OCI-LY7 (cell line): ENCODE measurements around the gene QRFP. TPM values are rescaled to one million over a fixed set of nuclear protein-coding genes. Genes with fewer than 3 reads are reported as not detected.

Source experiments
- BruUV-seq: library from RNA; stranded (reverse); fragments of 400-500 nt; replicated peaks from 2 replicates; lab custom pipeline; 2021; lab: Mats Ljungman, UMichigan
- CTCF ChIA-PET: fragments of 300-600 bp; sonication (Branson Sonifier 250); formaldehyde crosslinking; loops from one replicate; lab custom pipeline; 2022; ENCODE audit warnings: antibody characterized with exemption; ENCODE audit not compliant: unreplicated experiment; lab: Charles Lee
- POLR2A ChIA-PET: fragments of 300-600 bp; sonication (Branson Sonifier 250); formaldehyde crosslinking; loops from one replicate; lab custom pipeline; 2022; ENCODE audit warnings: antibody characterized with exemption; lab: Charles Lee
- DNase-seq: peaks from one replicate; pipeline ENCODE4 v3.0.0-alpha.2; 2015; ENCODE audit warnings: low spot score
- H2AFZ ChIP-seq: fragments of 200-600 bp; sonication (generic), shearing (Covaris generic); 2 replicates; pipeline ENCODE4 v1.6.1; 2014; ENCODE audit warnings: mild to moderate bottlenecking, antibody characterized with exemption, low read length, moderate library complexity
- H3K27ac ChIP-seq: fragments of 200-600 bp; sonication (generic); 2 replicates; pipeline ENCODE4 v1.5.1; 2014; ENCODE audit warnings: mixed run types, low read depth, mild to moderate bottlenecking, moderate library complexity, low read length, inconsistent platforms; ENCODE audit not compliant: poor library complexity, severe bottlenecking
- H3K36me3 ChIP-seq: fragments of 200-600 bp; sonication (generic); 2 replicates; pipeline ENCODE4 v1.6.1; 2014; ENCODE audit warnings: mild to moderate bottlenecking, antibody characterized with exemption, low read length, moderate library complexity, mixed read lengths; ENCODE audit not compliant: insufficient read depth
- H3K4me1 ChIP-seq: fragments of 200-600 bp; sonication (generic); 2 replicates; pipeline ENCODE4 v1.5.1; 2014; ENCODE audit warnings: mild to moderate bottlenecking, low read length; ENCODE audit not compliant: insufficient read depth, poor library complexity, severe bottlenecking
- H3K4me2 ChIP-seq: fragments of 200-600 bp; sonication (generic); 2 replicates; pipeline ENCODE4 v1.6.1; 2014; ENCODE audit warnings: mild to moderate bottlenecking, low read length
- H3K4me3 ChIP-seq: fragments of 200-600 bp; sonication (generic); 2 replicates; pipeline ENCODE4 v1.5.1; 2014; ENCODE audit warnings: mild to moderate bottlenecking, low read depth, low read length; ENCODE audit not compliant: poor library complexity, severe bottlenecking
- H3K79me2 ChIP-seq: fragments of 200-600 bp; sonication (generic); 2 replicates; pipeline ENCODE4 v1.6.1; 2016; ENCODE audit warnings: low read depth, mild to moderate bottlenecking, low read length, moderate library complexity, mixed read lengths; ENCODE audit not compliant: insufficient read depth
- H3K9me2 ChIP-seq: fragments of 200-600 bp; sonication (generic); 2 replicates; pipeline ENCODE4 v1.6.1; 2016; ENCODE audit warnings: mild to moderate bottlenecking, low read length, mixed read lengths; ENCODE audit not compliant: insufficient read depth
- H3K9me3 ChIP-seq: fragments of 200-600 bp; sonication (generic); 2 replicates; pipeline ENCODE4 v1.6.1; 2014; ENCODE audit warnings: mild to moderate bottlenecking, mixed run types, low read length, mixed read lengths
- H4K20me1 ChIP-seq: fragments of 200-600 bp; sonication (generic); 2 replicates; pipeline ENCODE4 v1.6.1; 2014; ENCODE audit warnings: mild to moderate bottlenecking, antibody characterized with exemption, low read length, moderate library complexity, mixed read lengths; ENCODE audit not compliant: insufficient read depth
- EZH2phosphoT487 ChIP-seq: fragments of 200-600 bp; sonication (generic); IDR thresholded peaks from 2 replicates; pipeline ENCODE4 v1.6.1; 2018; ENCODE audit warnings: low read depth, borderline replicate concordance, mild to moderate bottlenecking, mixed run types, antibody characterized with exemption, low read length, moderate library complexity, mixed read lengths
- intact Hi-C: fragments of 100-400 bp; cut with micrococcal nuclease; formaldehyde crosslinking; loops from one replicate; pipeline ENCODE4 v1.10.0; 2022; ENCODE audit not compliant: unreplicated experiment
- total RNA-seq, 2 experiments: library from RNA; depleted of rRNA in 1 of 2; stranded (reverse); fragments of >200 nt in 1 of 2; shearing (Covaris generic) in 1 of 2; gene quantifications; 2 replicates each; pipeline ENCODE4 v1.2.3, GENCODE V29; 2014 to 2022
- TF ChIP-seq, protein P1 (sequence below): fragments of 200-600 bp; sonication (generic); conservative IDR thresholded peaks from 2 replicates; pipeline ENCODE4 v1.5.1; 2014; ENCODE audit warnings: mild to moderate bottlenecking, antibody characterized with exemption, low read length, moderate library complexity, mixed read lengths

QRFP gene
- total RNA-seq, 2 experiments from 2014 or later = not detected

DNA sequence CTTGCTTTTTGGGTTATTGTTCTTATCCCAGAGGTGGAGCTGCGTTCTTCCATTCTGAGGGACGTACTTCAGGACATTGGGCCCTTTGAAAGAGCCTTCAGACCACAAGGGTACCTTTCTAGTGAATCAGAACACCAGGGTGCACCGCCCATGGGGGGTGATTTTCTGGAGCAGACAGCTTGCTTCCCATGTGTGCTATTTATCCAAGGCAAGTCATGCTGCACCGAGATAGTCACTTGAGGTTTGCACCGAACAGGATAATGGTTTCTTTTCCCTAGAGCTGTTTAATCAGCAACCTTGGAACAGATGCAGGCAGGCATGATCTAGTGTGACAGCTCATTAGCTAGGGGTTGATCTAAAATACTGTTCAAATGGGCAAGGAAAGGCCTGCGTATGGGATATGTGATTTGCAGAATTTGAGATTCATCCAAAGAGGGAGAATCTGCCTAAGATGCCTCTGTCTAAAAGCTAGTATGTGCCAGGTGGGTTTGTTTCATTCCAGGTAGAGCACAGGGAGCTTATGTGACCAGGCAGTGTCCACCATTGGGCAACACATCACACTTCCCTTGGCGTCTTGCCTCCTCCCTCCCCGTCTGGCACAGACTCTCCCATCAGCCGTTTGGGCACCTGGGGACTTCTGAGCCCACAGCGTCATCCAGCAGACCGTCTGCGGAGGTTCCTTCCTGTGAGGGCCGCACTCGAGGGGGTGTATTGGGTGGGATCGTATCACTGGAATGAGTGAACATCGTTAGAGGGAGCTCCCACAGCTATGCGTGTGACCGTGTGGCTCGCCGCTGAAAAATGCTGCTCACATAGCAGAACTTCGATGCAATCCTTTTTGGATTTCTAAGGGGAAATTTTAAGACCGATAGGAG lies 38.5 kb downstream of the QRFP start:
- no peak overlapping the region for H3K4me2 ChIP-seq
- H2AFZ ChIP-seq = no peak overlapping the region
- POLR2A ChIA-PET = interaction anchor here (0.6 kb wide), 1 partner anchor 19 kb away, joined by 6 read pairs; no protein-coding TSS in a partner anchor
- no TSS peak for BruUV-seq
- no peaks in the 10 kb centered on the region for H3K79me2 ChIP-seq
- no peak overlapping the region for H3K4me3 ChIP-seq
- no peaks in the 10 kb centered on the region for H3K36me3 ChIP-seq
- H3K27ac ChIP-seq = no peak overlapping the region
- H3K9me2 ChIP-seq = no peaks in the 10 kb centered on the region
- CTCF ChIA-PET = no interaction called here
- H3K9me3 ChIP-seq = no peaks in the 10 kb centered on the region
- TF ChIP-seq EZH2phosphoT487 = no peak
- TF ChIP-seq, protein P1, sequence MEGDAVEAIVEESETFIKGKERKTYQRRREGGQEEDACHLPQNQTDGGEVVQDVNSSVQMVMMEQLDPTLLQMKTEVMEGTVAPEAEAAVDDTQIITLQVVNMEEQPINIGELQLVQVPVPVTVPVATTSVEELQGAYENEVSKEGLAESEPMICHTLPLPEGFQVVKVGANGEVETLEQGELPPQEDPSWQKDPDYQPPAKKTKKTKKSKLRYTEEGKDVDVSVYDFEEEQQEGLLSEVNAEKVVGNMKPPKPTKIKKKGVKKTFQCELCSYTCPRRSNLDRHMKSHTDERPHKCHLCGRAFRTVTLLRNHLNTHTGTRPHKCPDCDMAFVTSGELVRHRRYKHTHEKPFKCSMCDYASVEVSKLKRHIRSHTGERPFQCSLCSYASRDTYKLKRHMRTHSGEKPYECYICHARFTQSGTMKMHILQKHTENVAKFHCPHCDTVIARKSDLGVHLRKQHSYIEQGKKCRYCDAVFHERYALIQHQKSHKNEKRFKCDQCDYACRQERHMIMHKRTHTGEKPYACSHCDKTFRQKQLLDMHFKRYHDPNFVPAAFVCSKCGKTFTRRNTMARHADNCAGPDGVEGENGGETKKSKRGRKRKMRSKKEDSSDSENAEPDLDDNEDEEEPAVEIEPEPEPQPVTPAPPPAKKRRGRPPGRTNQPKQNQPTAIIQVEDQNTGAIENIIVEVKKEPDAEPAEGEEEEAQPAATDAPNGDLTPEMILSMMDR = no peak
- H4K20me1 ChIP-seq = no peaks in the 10 kb centered on the region
- intact Hi-C loops = no loop called here
- no peaks in the 10 kb centered on the region for H3K4me1 ChIP-seq
- DNase-seq = no peak

DNA sequence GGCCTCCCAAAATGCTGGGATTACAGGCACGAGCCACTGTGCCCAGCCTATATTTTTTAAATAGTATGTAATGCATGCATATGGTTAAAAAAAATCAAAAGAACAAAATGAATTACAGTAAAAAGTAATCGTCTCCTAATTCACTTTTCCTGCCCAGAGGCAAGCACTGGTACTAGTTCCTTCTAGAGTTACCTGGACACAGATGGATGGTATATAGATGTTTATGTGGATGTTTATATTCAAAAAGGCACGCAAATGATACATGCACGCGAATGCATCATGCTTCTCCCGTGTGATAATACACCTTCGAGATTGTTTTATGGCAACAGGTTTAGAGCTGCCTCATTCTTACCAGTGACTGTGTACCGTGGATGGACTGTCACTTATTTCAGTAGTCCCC lies 40.1 kb downstream of the QRFP start:
- no peak for DNase-seq
- intact Hi-C loops = no loop called here
- no peaks in the 10 kb centered on the region for H3K79me2 ChIP-seq

More for the DNA sequence above, 40.1 kb downstream of the QRFP start:
- H3K4me2 ChIP-seq = no peak overlapping the region
- H4K20me1 ChIP-seq = no peaks in the 10 kb centered on the region
- no peaks in the 10 kb centered on the region for H3K9me3 ChIP-seq
- H3K4me3 ChIP-seq = no peak overlapping the region
- H2AFZ ChIP-seq = no peak overlapping the region
- no peaks in the 10 kb centered on the region for H3K9me2 ChIP-seq
- H3K4me1 ChIP-seq = no peaks in the 10 kb centered on the region
- TF ChIP-seq, protein P1 = no peak
- TF ChIP-seq EZH2phosphoT487 = no peak
- CTCF ChIA-PET = no interaction called here
- no TSS peak for BruUV-seq
- no peak overlapping the region for H3K27ac ChIP-seq
- H3K36me3 ChIP-seq = no peaks in the 10 kb centered on the region
- POLR2A ChIA-PET = no interaction called here
